HepG2 (cell line): Measurements from ENCODE around the gene TUBA4B. TPM values are rescaled to one million over a fixed set of nuclear protein-coding genes. Genes with fewer than 3 reads are reported as not detected.

Source experiments
- ATF4 ChIP-seq, 2 experiments: fragments of 450-650 bp in 1 of 2; sonication (generic) in 1 of 2; formaldehyde crosslinking; IDR thresholded peaks; 2 replicates each; pipeline versions ENCODE4 v1.5.0 to v1.8.0; 2020 to 2022; ENCODE audit warnings: mild to moderate bottlenecking in 1 of 2, missing genetic modification reagents in 1 of 2
- BHLHE40 ChIP-seq: IDR thresholded peaks from 2 replicates; pipeline ENCODE4 v1.6.1; 2011; ENCODE audit warnings: low read length, improper control_type of control experiment
- CCDC6 ChIP-seq: sonication (generic); formaldehyde crosslinking; IDR thresholded peaks from 2 replicates; pipeline ENCODE4 v1.8.1; 2022; ENCODE audit warnings: mild to moderate bottlenecking, missing genetic modification reagents, moderate library complexity
- HMG20B ChIP-seq: conservative IDR thresholded peaks from 2 replicates; pipeline ENCODE4 v1.6.1; 2016; ENCODE audit warnings: missing genetic modification reagents, missing compliant biosample characterization
- HOXD1 ChIP-seq: sonication (generic); formaldehyde crosslinking; IDR thresholded peaks from 2 replicates; pipeline ENCODE4 v1.5.0; 2020; ENCODE audit warnings: missing genetic modification reagents
- MATR3 ChIP-seq: sonication (generic); formaldehyde crosslinking; IDR thresholded peaks from 2 replicates; pipeline ENCODE4 v1.4.0; 2020; ENCODE audit warnings: missing genetic modification reagents
- ZBTB25 ChIP-seq: IDR thresholded peaks from 2 replicates; pipeline ENCODE4 v1.6.1; 2018; ENCODE audit warnings: missing genetic modification reagents
- ZBTB4 ChIP-seq: sonication (generic); formaldehyde crosslinking; IDR thresholded peaks from 2 replicates; pipeline ENCODE4 v1.4.0; 2020; ENCODE audit warnings: missing genetic modification reagents, mild to moderate bottlenecking, borderline replicate concordance
- ZFP91 ChIP-seq: sonication (generic); formaldehyde crosslinking; IDR thresholded peaks from 2 replicates; pipeline ENCODE4 v1.9.0; 2022; ENCODE audit warnings: missing genetic modification reagents, mild to moderate bottlenecking, borderline replicate concordance
- ZNF18 ChIP-seq: sonication (generic); formaldehyde crosslinking; IDR thresholded peaks from 2 replicates; pipeline ENCODE4 v1.8.0; 2022; ENCODE audit warnings: mild to moderate bottlenecking, missing genetic modification reagents; ENCODE audit not compliant: insufficient replicate concordance
- ZNF230 ChIP-seq: sonication (generic); formaldehyde crosslinking; IDR thresholded peaks from 2 replicates; pipeline ENCODE4 v1.4.0; 2020; ENCODE audit warnings: mild to moderate bottlenecking, missing genetic modification reagents
- ZNF510 ChIP-seq: sonication (generic); formaldehyde crosslinking; IDR thresholded peaks from 2 replicates; pipeline ENCODE4 v1.4.0; 2020; ENCODE audit warnings: low read depth, mild to moderate bottlenecking, missing genetic modification reagents
- ZNF639 ChIP-seq: conservative IDR thresholded peaks from 2 replicates; pipeline ENCODE4 v1.6.1; 2018; ENCODE audit warnings: missing genetic modification reagents
- ZNF775 ChIP-seq: sonication (generic); formaldehyde crosslinking; IDR thresholded peaks from 2 replicates; pipeline ENCODE4 v1.4.0; 2020; ENCODE audit warnings: missing genetic modification reagents, mild to moderate bottlenecking, moderate library complexity, borderline replicate concordance
- ZNF790 ChIP-seq: sonication (generic); formaldehyde crosslinking; IDR thresholded peaks from 2 replicates; pipeline ENCODE4 v1.8.0; 2022; ENCODE audit warnings: missing genetic modification reagents, mild to moderate bottlenecking, borderline replicate concordance
- ZNF816 ChIP-seq: sonication (generic); formaldehyde crosslinking; IDR thresholded peaks from 2 replicates; pipeline ENCODE4 v1.8.0; 2022; ENCODE audit warnings: missing genetic modification reagents, mild to moderate bottlenecking, borderline replicate concordance
- polyA plus RNA-seq, 8 experiments: library from polyadenylated mRNA; depleted of rRNA in 3 of 8; stranded (reverse) in 7 of 8; unstranded in 1 of 8; fragments of >200 nt; fragmentation: Illumina TruSeq in 4 of 8; extraction: Trizol in 4 of 8; gene quantifications; 2 replicates each; pipeline versions ENCODE4 v1.2.1 to v1.2.3, GENCODE V29; 2011 to 2016; ENCODE audit warnings: low read depth in 4 of 8, missing spikeins in 1 of 8, mixed read lengths in 1 of 8; ENCODE audit not compliant: insufficient read depth in 1 of 8
- total RNA-seq, 5 experiments: library from RNA; depleted of rRNA; stranded (reverse); fragments of >200 nt; fragmentation: Illumina TruSeq; extraction: Trizol; gene quantifications; 2 replicates each; pipeline ENCODE4 v1.2.3, GENCODE V29; 2016; ENCODE audit warnings: low read depth in 1 of 5

Gene TUBA4B
- total and polyA plus RNA-seq, 2 of the 13 experiments (the other 11 are each of a cell fraction or from before 2014, with no cell fraction given) = 0.18 to 0.22 TPM

GRCh38 chr2:219207134-219207883, 45.7 kb upstream of the TUBA4B start (continued):
- TF ChIP-seq ZBTB4 (peak; percentile 24; the same call in 1 of the 2 replicates), BHLHE40 (no peak), ATF4 (CRISPR knock-in tag; IDR thresholded peaks at IDR 0.05) (no peak; a peak in 1 of 4 replicates), ZNF816 (CRISPR knock-in tag) (no peak; the same call in 1 of the 2 replicates), ZNF510 (CRISPR knock-in tag) (peak; percentile 76; the same call in 1 of the 2 replicates), ZNF790 (CRISPR knock-in tag) (no peak), HMG20B (no peak), ZNF639 (CRISPR knock-in tag) (peak; percentile 46; the same call in 1 of the 2 replicates), ZBTB25 (CRISPR knock-in tag) (no peak), ZNF18 (CRISPR knock-in tag) (no peak), ZFP91 (CRISPR knock-in tag) (no peak), ZNF775 (CRISPR knock-in tag) (no peak), CCDC6 (CRISPR knock-in tag) (no peak), HOXD1 (CRISPR knock-in tag) (no peak), MATR3 (CRISPR knock-in tag) (no peak), ZNF230 (no peak; the same call in none of the 2 replicates)
